ENCODE measurements around the gene OR1S1. TPM values are rescaled to one million over a fixed set of nuclear protein-coding genes. Genes with fewer than 3 reads are reported as not detected.
A peak's percentile ranks its signal among the peaks of the same experiment; 100 is the strongest.

Gene OR1S1
- total RNA-seq, 1 donor from 2014 or later = not detected

- H3K27ac Mint-ChIP-seq (ENCODE audit: unreplicated experiment) = no peak overlapping the region
- no peak for TF ChIP-seq CTCF (conservative IDR thresholded peaks at IDR 0.05)
- H3K36me3 Mint-ChIP-seq (ENCODE audit: low read depth) = no peaks in the 10 kb centered on the region
- no peaks in the 10 kb centered on the region for H3K4me1 Mint-ChIP-seq
- H3K4me3 Mint-ChIP-seq = no peak overlapping the region
- H3K9me3 Mint-ChIP-seq = peaks cover 14% of the 10 kb centered on the region
- H3K27me3 Mint-ChIP-seq (ENCODE audit: low read depth) = peaks cover 3% of the 10 kb centered on the region
- no peak for DNase-seq (ENCODE audit: low read depth, low spot score)
Measured at GRCh38 chr11:58199271-58199670, 13.2 kb upstream of the OR1S1 start.

GRCh38 chr11:58204042-58204441 lies 8.5 kb upstream of the OR1S1 start, which contains the start of gene OR1S2:
Gene OR1S2, minus strand, starts transcription at chr11:58204142. Its CDS starts 0 bp downstream, at chr11:58204142.
- no peak within 1 kb of the TSS for H3K27ac Mint-ChIP-seq (ENCODE audit: unreplicated experiment)
- H3K27me3 Mint-ChIP-seq (ENCODE audit: low read depth) = peaks cover 14% of the 10 kb centered on the region
- H3K4me3 Mint-ChIP-seq = no peak within 1 kb of the TSS
- no peaks in the 10 kb centered on the region for H3K36me3 Mint-ChIP-seq (ENCODE audit: low read depth)
- no peak for DNase-seq (ENCODE audit: low read depth, low spot score)
- no peaks in the 10 kb centered on the region for H3K4me1 Mint-ChIP-seq
- TF ChIP-seq CTCF (conservative IDR thresholded peaks at IDR 0.05) = no peak
- peaks cover 8% of the 10 kb centered on the region for H3K9me3 Mint-ChIP-seq

GRCh38 chr11:58216476-58216875 lies 4.0 kb downstream of the OR1S1 start:
- H3K36me3 Mint-ChIP-seq (ENCODE audit: low read depth) = peaks cover 2% of the 10 kb centered on the region
- no peak for TF ChIP-seq CTCF (conservative IDR thresholded peaks at IDR 0.05)
- no peak overlapping the region for H3K4me3 Mint-ChIP-seq
- H3K9me3 Mint-ChIP-seq = peaks cover 2% of the 10 kb centered on the region
- no peaks in the 10 kb centered on the region for H3K4me1 Mint-ChIP-seq
- H3K27ac Mint-ChIP-seq (ENCODE audit: unreplicated experiment) = no peak overlapping the region
- DNase-seq (ENCODE audit: low read depth, low spot score) = no peak
- peaks cover 2% of the 10 kb centered on the region for H3K27me3 Mint-ChIP-seq (ENCODE audit: low read depth)

- Mint-ChIP-seq H3K9me3 (peaks cover 2% of the 10 kb centered on the region), H3K27ac (ENCODE audit: unreplicated experiment) (no peak overlapping the region), H3K27me3 (ENCODE audit: low read depth) (peaks cover 5% of the 10 kb centered on the region), H3K4me3 (no peak overlapping the region), H3K36me3 (ENCODE audit: low read depth) (no peaks in the 10 kb centered on the region), H3K4me1 (no peaks in the 10 kb centered on the region)
- no peak for DNase-seq (ENCODE audit: low read depth, low spot score)
- no peak for TF ChIP-seq CTCF (conservative IDR thresholded peaks at IDR 0.05)
Measured at GRCh38 chr11:58222721-58223120, 10.2 kb downstream of the OR1S1 start.

- Mint-ChIP-seq H3K4me3 (no peak overlapping the region), H3K27me3 (ENCODE audit: low read depth) (peaks cover 3% of the 10 kb centered on the region), H3K27ac (ENCODE audit: unreplicated experiment) (peak overlapping the region; percentile 31), H3K4me1 (no peaks in the 10 kb centered on the region), H3K36me3 (ENCODE audit: low read depth) (no peaks in the 10 kb centered on the region), H3K9me3 (peaks cover 4% of the 10 kb centered on the region)
- DNase-seq (ENCODE audit: low read depth, low spot score) = no peak
- TF ChIP-seq CTCF (conservative IDR thresholded peaks at IDR 0.05) = no peak
Measured at GRCh38 chr11:58227956-58228615, 15.6 kb downstream of the OR1S1 start.
